Activated naive CD4-positive, alpha-beta T cell (primary cell): ENCODE measurements around the gene HTR2B.
"Not testable (repeated sequence)": the region's sequence is repeated elsewhere in the genome, so short reads cannot be mapped to it uniquely, and the experiment has no call there.

Source experiments
- DNase-seq, 4 experiments: peaks; one replicate each; lab custom pipeline; 2025; lab: John Stamatoyannopoulos, UW

The HTR2B gene

GRCh38 chr2:231133365-231134099, 8.7 kb upstream of the HTR2B start:
- no peak for DNase-seq

- DNase-seq, result no peak
Observed at GRCh38 chr2:231132129-231132528, 7.3 kb upstream of the HTR2B start.

- DNase-seq, result no peak
Observed at GRCh38 chr2:231130336-231131056, 5.7 kb upstream of the HTR2B start.

GRCh38 chr2:231129216-231129615, 4.4 kb upstream of the HTR2B start:
- no peak for DNase-seq

GRCh38 chr2:231128541-231128940, 3.7 kb upstream of the HTR2B start:
- DNase-seq, result no peak

- no peak for DNase-seq
Observed at GRCh38 chr2:231127936-231128335, 3.1 kb upstream of the HTR2B start.

- no peak for DNase-seq
Observed at GRCh38 chr2:231127480-231127879, 2.6 kb upstream of the HTR2B start.

- no peak for DNase-seq
Observed at GRCh38 chr2:231126123-231126522, 1.3 kb upstream of the HTR2B start.

- no peak for DNase-seq
Observed at GRCh38 chr2:231123362-231123898, 1.4 kb downstream of the HTR2B start.

- DNase-seq, result no peak
Observed at GRCh38 chr2:231118614-231118942, 6.3 kb downstream of the HTR2B start.

GRCh38 chr2:231117922-231118613, 6.8 kb downstream of the HTR2B start:
- DNase-seq, result no peak

GRCh38 chr2:231117148-231117547, 7.7 kb downstream of the HTR2B start:
- DNase-seq, result no peak

- no peak for DNase-seq
Observed at GRCh38 chr2:231115651-231116050, 9.2 kb downstream of the HTR2B start.

- no peak for DNase-seq
Observed at GRCh38 chr2:231113489-231113888, 11.4 kb downstream of the HTR2B start.

GRCh38 chr2:231111987-231112386, 12.9 kb downstream of the HTR2B start:
- no peak for DNase-seq

- DNase-seq, result no peak
Observed at GRCh38 chr2:231110551-231110950, 14.3 kb downstream of the HTR2B start.

GRCh38 chr2:231104115-231104713, 20.6 kb downstream of the HTR2B start:
- peak in 2 of 4 experiments; percentile 1 to 27 for DNase-seq

- DNase-seq, result no peak
Observed at GRCh38 chr2:231102772-231103171, 22.1 kb downstream of the HTR2B start.

- DNase-seq, result no peak
Observed at GRCh38 chr2:231100990-231101389, 23.9 kb downstream of the HTR2B start.

GRCh38 chr2:231100321-231100720, 24.5 kb downstream of the HTR2B start:
- not testable (repeated sequence) for DNase-seq

GRCh38 chr2:231099918-231100317, 24.9 kb downstream of the HTR2B start:
- DNase-seq, result no peak

GRCh38 chr2:231094736-231095346, 30.0 kb downstream of the HTR2B start:
- no peak for DNase-seq
